ENCODE results near the gene STBD1.

GRCh38 chr4:76310683-76311082 lies 4.2 kb downstream of the STBD1 start:
- no peak for TF ChIP-seq CTCF (IDR thresholded peaks at IDR 0.05)
- no peak for TF ChIP-seq POLR2A (IDR thresholded peaks at IDR 0.05)
